HepG2 (cell line): ENCODE results near the gene MEAK7. TPM values are rescaled to one million over a fixed set of nuclear protein-coding genes. Genes with fewer than 3 reads are reported as not detected.

Experiments
- ATAC-seq: fragments of 200-7000 bp; cut with Tn5 transposase; 3 replicates; pipeline ENCODE4 v1.9.1; 2020; ENCODE audit warnings: mild to moderate bottlenecking, moderate library complexity
- BruUV-seq: library from RNA; stranded (reverse); fragments of 400-500 nt; replicated peaks from 2 replicates; lab custom pipeline; 2021; lab: Mats Ljungman, UMichigan
- CTCF ChIA-PET: fragments of 300-600 bp; formaldehyde crosslinking; extraction: SDS; loops from one replicate; lab custom pipeline; 2021; ENCODE audit warnings: low total read pairs, inconsistent platforms, low intra/inter-chr PET ratio; lab: Yijun Ruan, JAX
- POLR2A ChIA-PET: fragments of 350-600 bp; sonication (Branson Sonifier 250); formaldehyde crosslinking; loops from one replicate; lab custom pipeline; 2020; ENCODE audit warnings: antibody characterized with exemption, inconsistent platforms; lab: Yijun Ruan, JAX
- DNase-seq: peaks from one replicate; pipeline ENCODE4 v3.0.0-alpha.2; 2015; ENCODE audit warnings: low spot score
- FAIRE-seq: peaks from 3 replicates; lab custom pipeline; 2011; peaks lifted over from hg19 to GRCh38; lab: Jason Lieb, UNC
- H2AFZ ChIP-seq: one replicate; pipeline ENCODE4 v1.6.1; 2011; ENCODE audit warnings: low read length, inconsistent platforms
- H3K27ac ChIP-seq: fragments of 300-600 bp; 3 replicates; pipeline ENCODE4 v1.8.0; 2011; ENCODE audit warnings: mixed run types, mild to moderate bottlenecking, mixed read lengths, low read length, inconsistent platforms; ENCODE audit not compliant: insufficient read depth; ENCODE audit errors: extremely low read length
- H3K27me3 ChIP-seq, 2 experiments: fragments of 200-600 bp in 1 of 2; 2 replicates in 1 of 2; 3 replicates in 1 of 2; pipeline versions ENCODE4 v1.6.0 to v1.8.0; 2011; ENCODE audit warnings: low read length in 2 of 2, mild to moderate bottlenecking in 2 of 2, moderate library complexity in 2 of 2, inconsistent platforms in 1 of 2; ENCODE audit not compliant: insufficient read depth in 2 of 2, control insufficient read depth in 1 of 2
- H3K36me3 ChIP-seq, 2 experiments: fragments of 200-600 bp in 1 of 2; replicated peaks in 1 of 2; 2 replicates in 1 of 2; 3 replicates in 1 of 2; pipeline versions ENCODE4 v1.5.1 to v1.8.0; 2011; ENCODE audit warnings: low read length in 2 of 2, inconsistent platforms in 1 of 2; ENCODE audit not compliant: insufficient read depth in 2 of 2, control insufficient read depth in 1 of 2
- H3K4me1 ChIP-seq: 2 replicates; pipeline ENCODE4 v1.5.1; 2012; ENCODE audit warnings: low read length, inconsistent platforms; ENCODE audit not compliant: insufficient read depth
- H3K4me2 ChIP-seq: 2 replicates; pipeline ENCODE4 v1.6.0; 2011; ENCODE audit warnings: low read depth, low read length, inconsistent platforms
- H3K4me3 ChIP-seq, 3 experiments: fragments of 200-600 bp in 1 of 3; sonication (generic), shearing (Covaris generic) in 1 of 3; replicated peaks in 1 of 3; 2 replicates each; pipeline ENCODE4 v1.5.1; 2011 to 2016; ENCODE audit warnings: low read length in 3 of 3, inconsistent platforms in 2 of 3, low read depth in 2 of 3, mild to moderate bottlenecking in 2 of 3, control low read depth in 1 of 3, mixed read lengths in 1 of 3; ENCODE audit not compliant: insufficient read depth in 1 of 3
- H3K79me2 ChIP-seq: one replicate; pipeline ENCODE4 v1.6.1; 2011; ENCODE audit warnings: low read length, inconsistent platforms; ENCODE audit not compliant: insufficient read depth
- H3K9ac ChIP-seq: 2 replicates; pipeline ENCODE4 v1.6.0; 2011; ENCODE audit warnings: mild to moderate bottlenecking, low read depth, low read length, inconsistent platforms; ENCODE audit not compliant: insufficient read depth
- H3K9me3 ChIP-seq: 2 replicates; pipeline ENCODE4 v1.5.1; 2012; ENCODE audit warnings: mild to moderate bottlenecking, low read length
- H4K20me1 ChIP-seq: 2 replicates; pipeline ENCODE4 v1.6.0; 2011; ENCODE audit warnings: inconsistent platforms, mild to moderate bottlenecking, low read length, moderate library complexity; ENCODE audit not compliant: insufficient read depth
- EHMT2 ChIP-seq: fragments of 200-600 bp; sonication (generic); IDR thresholded peaks from 2 replicates; pipeline ENCODE4 v1.7.0; 2017; ENCODE audit warnings: antibody characterized with exemption, low read depth, low read length, borderline replicate concordance
- FOXO1 ChIP-seq: sonication (generic); formaldehyde crosslinking; IDR thresholded peaks from 2 replicates; pipeline ENCODE4 v1.4.0; 2020; ENCODE audit warnings: missing genetic modification reagents
- HNRNPH1 ChIP-seq: fragments of 200-400 bp; formaldehyde crosslinking; optimal IDR thresholded peaks from 2 replicates; pipeline ENCODE3; 2017; ENCODE audit warnings: mild to moderate bottlenecking, low read depth, low read length
- HNRNPLL ChIP-seq: fragments of 200-400 bp; formaldehyde crosslinking; IDR thresholded peaks from 2 replicates; pipeline ENCODE4 v1.6.1; 2017; ENCODE audit warnings: mild to moderate bottlenecking, low read depth, low read length; ENCODE audit not compliant: poor library complexity, severe bottlenecking
- KAT2B ChIP-seq: fragments of 150-350 bp; IDR thresholded peaks from 2 replicates; pipeline ENCODE4 v1.6.1; 2014; ENCODE audit warnings: low read depth, low read length, borderline replicate concordance
- NPAS2 ChIP-seq: sonication (generic); formaldehyde crosslinking; IDR thresholded peaks from 2 replicates; pipeline ENCODE4 v1.8.0; 2022; ENCODE audit warnings: mild to moderate bottlenecking, missing genetic modification reagents, borderline replicate concordance
- RAD21 ChIP-seq: fragments of 450-650 bp; formaldehyde crosslinking; IDR thresholded peaks from 2 replicates; pipeline ENCODE4 v1.5.0; 2020; ENCODE audit warnings: mild to moderate bottlenecking
- RBFOX2 ChIP-seq: fragments of 200-400 bp; formaldehyde crosslinking; IDR thresholded peaks from 2 replicates; pipeline ENCODE4 v1.6.1; 2017; ENCODE audit warnings: low read depth, mild to moderate bottlenecking, low read length
- RNF2 ChIP-seq: fragments of 450-650 bp; conservative IDR thresholded peaks from 2 replicates; pipeline ENCODE4 v1.6.1; 2016; ENCODE audit warnings: low read depth
- RXRA ChIP-seq: sonication (generic); formaldehyde crosslinking; IDR thresholded peaks from 2 replicates; pipeline ENCODE4 v1.5.1; 2020; ENCODE audit warnings: missing genetic modification reagents
- SP4 ChIP-seq: sonication (generic); formaldehyde crosslinking; IDR thresholded peaks from 2 replicates; pipeline ENCODE4 v1.8.1; 2023; ENCODE audit warnings: mild to moderate bottlenecking, missing genetic modification reagents
- TAF1 ChIP-seq: sonication (generic); formaldehyde crosslinking; IDR thresholded peaks from 2 replicates; pipeline ENCODE4 v1.4.0; 2020; ENCODE audit warnings: missing genetic modification reagents
- ZEB1 ChIP-seq: IDR thresholded peaks from 2 replicates; pipeline ENCODE4 v1.6.1; 2012; ENCODE audit warnings: mild to moderate bottlenecking, low read depth, inconsistent platforms; ENCODE audit not compliant: insufficient replicate concordance
- ZFP36L1 ChIP-seq: sonication (generic); formaldehyde crosslinking; IDR thresholded peaks from 2 replicates; pipeline ENCODE4 v1.8.0; 2022; ENCODE audit warnings: mild to moderate bottlenecking, missing genetic modification reagents, moderate library complexity
- ZMYM4 ChIP-seq: sonication (generic); formaldehyde crosslinking; IDR thresholded peaks from 2 replicates; pipeline ENCODE4 v1.8.1; 2023; ENCODE audit warnings: mild to moderate bottlenecking, missing genetic modification reagents
- ZNF251 ChIP-seq: sonication (generic); formaldehyde crosslinking; IDR thresholded peaks from 2 replicates; pipeline ENCODE4 v1.9.0; 2021; ENCODE audit warnings: mild to moderate bottlenecking, missing genetic modification reagents
- ZNF34 ChIP-seq: sonication (generic); formaldehyde crosslinking; IDR thresholded peaks from 2 replicates; pipeline ENCODE4 v1.4.0; 2020; ENCODE audit warnings: mild to moderate bottlenecking, missing genetic modification reagents, borderline replicate concordance
- WGBS: methylation state at CpG from one replicate; pipeline ENCODE4 v1.1.6; 2017; ENCODE audit warnings: low lambda C conversion rate; 5-methylcytosine and 5-hydroxymethylcytosine counted together
- in situ Hi-C: cut with HindIII; loops from 2 replicates; pipeline ENCODE4 v1.10.0; 2017; ENCODE audit warnings: low pct_unique_long_range_greater_than_20kb; ENCODE audit not compliant: extremely low pct_ligation_motif_present
- intact Hi-C: fragments of 100-400 bp; cut with micrococcal nuclease; formaldehyde crosslinking; loops from one replicate; pipeline ENCODE4 v1.10.0; 2022; ENCODE audit not compliant: unreplicated experiment
- polyA plus RNA-seq, 8 experiments: library from polyadenylated mRNA; depleted of rRNA in 3 of 8; stranded (reverse) in 7 of 8; unstranded in 1 of 8; fragments of >200 nt; fragmentation: Illumina TruSeq in 4 of 8; extraction: Trizol in 4 of 8; gene quantifications; 2 replicates each; pipeline versions ENCODE4 v1.2.1 to v1.2.3, GENCODE V29; 2011 to 2016; ENCODE audit warnings: low read depth in 4 of 8, missing spikeins in 1 of 8, mixed read lengths in 1 of 8; ENCODE audit not compliant: insufficient read depth in 1 of 8
- total RNA-seq, 5 experiments: library from RNA; depleted of rRNA; stranded (reverse); fragments of >200 nt; fragmentation: Illumina TruSeq; extraction: Trizol; gene quantifications; 2 replicates each; pipeline ENCODE4 v1.2.3, GENCODE V29; 2016; ENCODE audit warnings: low read depth in 1 of 5

Gene MEAK7
- total and polyA plus RNA-seq, 2 of the 13 experiments (the other 11 are each of a cell fraction or from before 2014, with no cell fraction given) = 11.8 to 14.7 TPM

- ATAC-seq (no peak), FAIRE-seq (no peak), DNase-seq (no peak)
- Histone ChIP-seq H3K4me3 (no peak overlapping the region), H3K27me3 (peaks cover 0 to 12% of the 10 kb centered on the region in 2 experiments; a peak in 3 of 5 replicates), H4K20me1 (no peaks in the 10 kb centered on the region), H3K36me3 (no peaks in the 10 kb centered on the region), H2AFZ (no peak overlapping the region), H3K9ac (no peak overlapping the region), H3K4me2 (no peak overlapping the region), H3K9me3 (no peaks in the 10 kb centered on the region), H3K27ac (no peak overlapping the region), H3K79me2 (no peaks in the 10 kb centered on the region), H3K4me1 (peaks cover 15% of the 10 kb centered on the region)
- intact Hi-C loops = no loop called here
- BruUV-seq = no TSS peak
- ChIA-PET POLR2A (no interaction called here), CTCF (no interaction called here)
- WGBS = 36% methylated on average over 11 of the region's 11 CpGs
- in situ Hi-C loops = loop anchor here (10.0 kb wide), 1 partner anchor 205 kb away; no protein-coding TSS in a partner anchor
- TF ChIP-seq RBFOX2 = no peak
- TF ChIP-seq ZNF34 (CRISPR knock-in tag) = no peak
- no peak for TF ChIP-seq ZEB1
- no peak for TF ChIP-seq EHMT2
- no peak for TF ChIP-seq RAD21 (CRISPR knock-in tag)
- TF ChIP-seq RXRA (CRISPR knock-in tag) = no peak
- no peak for TF ChIP-seq NPAS2 (CRISPR knock-in tag)
- TF ChIP-seq ZMYM4 = no peak
- TF ChIP-seq FOXO1 (CRISPR knock-in tag) = no peak
- TF ChIP-seq HNRNPLL = no peak
- no peak for TF ChIP-seq KAT2B
- no peak for TF ChIP-seq HNRNPH1
- TF ChIP-seq SP4 (CRISPR knock-in tag) = no peak
- no peak for TF ChIP-seq RNF2
- TF ChIP-seq TAF1 (CRISPR knock-in tag) = no peak
- no peak for TF ChIP-seq ZFP36L1 (CRISPR knock-in tag)
- TF ChIP-seq ZNF251 (CRISPR knock-in tag) = no peak
Measured at GRCh38 chr16:84519855-84520254, 15.4 kb upstream of the MEAK7 start.
